Colonic mucosa (tissue), 4 donors: ENCODE results near the gene FAM171A2. TPM values are rescaled to one million over a fixed set of nuclear protein-coding genes. Genes with fewer than 3 reads are reported as not detected.
"Not testable (repeated sequence)": the region's sequence is repeated elsewhere in the genome, so short reads cannot be mapped to it uniquely, and the experiment has no call there.

Source experiments
- DNase-seq: peaks from one replicate; pipeline ENCODE4 v3.0.0-alpha.2; 2020
- H3K27ac ChIP-seq: fragments of 200-600 bp; one replicate; pipeline ENCODE4 v1.8.0; 2021
- H3K27me3 ChIP-seq: fragments of 200-600 bp; one replicate; pipeline ENCODE4 v1.8.0; 2021
- H3K36me3 ChIP-seq: fragments of 200-600 bp; one replicate; pipeline ENCODE4 v1.8.0; 2021
- H3K4me1 ChIP-seq: fragments of 200-600 bp; one replicate; pipeline ENCODE4 v1.8.0; 2021; ENCODE audit warnings: mild to moderate bottlenecking
- H3K4me3 ChIP-seq: fragments of 200-600 bp; one replicate; pipeline ENCODE4 v1.8.0; 2021
- H3K9ac ChIP-seq, 2 donors: one replicate each; pipeline ENCODE4 v1.7.0; 2013; ENCODE audit warnings: control low read depth in 2 of 2, low read depth in 2 of 2, low read length in 2 of 2
- H3K9me3 ChIP-seq: fragments of 200-600 bp; one replicate; pipeline ENCODE4 v1.8.0; 2021
- intact Hi-C: fragments of 100-400 bp; cut with DNase I; formaldehyde crosslinking; loops from one replicate; pipeline ENCODE4 v1.14.1; 2022
- total RNA-seq, 2 donors: library from RNA; stranded (reverse); fragmentation: NEBNext Ultra II Directional in 1 of 2; extraction: Animal tissue kit (Norgen Biotek cat#: 25700) in 1 of 2; gene quantifications; one replicate each; pipeline ENCODE4 v1.2.1, GENCODE V29; 2021
- TF ChIP-seq, protein P1 (sequence below): fragments of 200-600 bp; IDR thresholded peaks from one replicate; pipeline ENCODE4 v1.8.0; 2022; ENCODE audit warnings: antibody characterized with exemption, mild to moderate bottlenecking
- donor health status: healthy.
- donor health status: DM: no; HTN: no; CAD: no.
- donor health status: DM: no; HTN: no; CAD: no.

The FAM171A2 gene
- total RNA-seq, 2 donors from 2014 or later, result 0.64 to 0.72 TPM

DNA sequence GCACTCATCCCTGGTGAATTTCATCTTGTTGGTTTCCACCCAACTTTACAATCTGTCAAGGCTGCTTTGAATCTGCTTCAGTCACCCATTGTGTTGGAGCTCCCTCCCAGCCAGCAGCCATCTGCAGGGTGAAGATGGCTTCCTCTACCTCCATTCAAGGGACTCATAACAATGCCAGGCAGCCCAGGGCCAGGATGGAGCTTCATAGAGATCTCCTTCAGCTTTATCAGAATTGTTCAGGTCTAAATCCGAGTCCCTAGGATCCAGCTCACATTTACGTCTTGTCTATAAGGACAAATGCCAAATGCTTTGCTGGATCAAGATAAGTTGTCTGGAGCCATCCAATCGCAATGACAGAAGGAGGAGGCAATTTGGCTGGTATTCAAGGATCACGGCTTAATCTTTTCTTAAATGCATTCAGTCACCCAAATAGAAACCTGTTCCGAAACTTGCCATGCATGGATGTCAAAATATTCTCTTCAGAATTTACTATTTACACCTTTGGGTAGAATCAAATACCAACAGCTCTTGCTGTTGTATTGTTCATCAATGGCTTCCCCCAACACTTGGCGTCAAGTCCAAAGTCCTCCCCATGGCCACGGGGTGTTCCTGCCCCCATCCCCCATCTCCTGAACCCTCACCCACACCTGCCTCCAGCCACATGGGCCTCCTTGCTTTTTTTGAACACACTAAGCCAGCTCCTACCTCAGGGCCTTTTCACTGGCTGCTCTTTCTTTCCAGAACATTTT is 3.8 kb upstream of the FAM171A2 start:
- no peaks in the 10 kb centered on the region for H3K9me3 ChIP-seq
- H3K9ac ChIP-seq, result no peak overlapping the region
- H3K4me1 ChIP-seq, result no peaks in the 10 kb centered on the region
- no peak for DNase-seq
- H3K36me3 ChIP-seq, result no peaks in the 10 kb centered on the region
- no peak overlapping the region for H3K27ac ChIP-seq
- H3K27me3 ChIP-seq, result peaks cover 7% of the 10 kb centered on the region
- intact Hi-C loops, result no loop called here
- H3K4me3 ChIP-seq, result no peak overlapping the region
- TF ChIP-seq, protein P1, sequence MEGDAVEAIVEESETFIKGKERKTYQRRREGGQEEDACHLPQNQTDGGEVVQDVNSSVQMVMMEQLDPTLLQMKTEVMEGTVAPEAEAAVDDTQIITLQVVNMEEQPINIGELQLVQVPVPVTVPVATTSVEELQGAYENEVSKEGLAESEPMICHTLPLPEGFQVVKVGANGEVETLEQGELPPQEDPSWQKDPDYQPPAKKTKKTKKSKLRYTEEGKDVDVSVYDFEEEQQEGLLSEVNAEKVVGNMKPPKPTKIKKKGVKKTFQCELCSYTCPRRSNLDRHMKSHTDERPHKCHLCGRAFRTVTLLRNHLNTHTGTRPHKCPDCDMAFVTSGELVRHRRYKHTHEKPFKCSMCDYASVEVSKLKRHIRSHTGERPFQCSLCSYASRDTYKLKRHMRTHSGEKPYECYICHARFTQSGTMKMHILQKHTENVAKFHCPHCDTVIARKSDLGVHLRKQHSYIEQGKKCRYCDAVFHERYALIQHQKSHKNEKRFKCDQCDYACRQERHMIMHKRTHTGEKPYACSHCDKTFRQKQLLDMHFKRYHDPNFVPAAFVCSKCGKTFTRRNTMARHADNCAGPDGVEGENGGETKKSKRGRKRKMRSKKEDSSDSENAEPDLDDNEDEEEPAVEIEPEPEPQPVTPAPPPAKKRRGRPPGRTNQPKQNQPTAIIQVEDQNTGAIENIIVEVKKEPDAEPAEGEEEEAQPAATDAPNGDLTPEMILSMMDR, result no peak

DNA sequence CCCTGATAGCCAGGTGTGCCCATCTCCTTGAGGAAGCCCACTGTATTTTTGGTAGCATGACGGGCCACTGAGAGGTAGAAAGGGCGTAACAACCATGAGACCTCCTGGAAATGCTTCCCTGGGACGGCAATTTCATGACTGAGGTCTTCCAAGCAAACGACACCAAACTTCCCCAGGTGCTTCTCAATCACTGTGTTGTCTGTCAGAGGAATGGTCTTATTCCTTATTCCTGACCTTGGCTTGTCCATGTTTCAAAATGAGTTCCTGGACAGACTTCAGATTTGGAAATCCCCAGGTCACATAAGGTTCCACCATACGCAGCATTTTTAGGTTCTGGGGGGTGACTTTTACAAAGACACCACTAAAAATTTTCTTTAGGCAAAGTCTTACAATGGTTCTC is 1.4 kb upstream of the FAM171A2 start:
- H3K9ac ChIP-seq, H3K9me3 ChIP-seq, H3K27ac ChIP-seq, H3K4me3 ChIP-seq, H3K4me1 ChIP-seq, DNase-seq, H3K36me3 ChIP-seq, intact Hi-C loops: not testable (repeated sequence)
- H3K27me3 ChIP-seq, result peaks cover 12% of the 10 kb centered on the region

DNA sequence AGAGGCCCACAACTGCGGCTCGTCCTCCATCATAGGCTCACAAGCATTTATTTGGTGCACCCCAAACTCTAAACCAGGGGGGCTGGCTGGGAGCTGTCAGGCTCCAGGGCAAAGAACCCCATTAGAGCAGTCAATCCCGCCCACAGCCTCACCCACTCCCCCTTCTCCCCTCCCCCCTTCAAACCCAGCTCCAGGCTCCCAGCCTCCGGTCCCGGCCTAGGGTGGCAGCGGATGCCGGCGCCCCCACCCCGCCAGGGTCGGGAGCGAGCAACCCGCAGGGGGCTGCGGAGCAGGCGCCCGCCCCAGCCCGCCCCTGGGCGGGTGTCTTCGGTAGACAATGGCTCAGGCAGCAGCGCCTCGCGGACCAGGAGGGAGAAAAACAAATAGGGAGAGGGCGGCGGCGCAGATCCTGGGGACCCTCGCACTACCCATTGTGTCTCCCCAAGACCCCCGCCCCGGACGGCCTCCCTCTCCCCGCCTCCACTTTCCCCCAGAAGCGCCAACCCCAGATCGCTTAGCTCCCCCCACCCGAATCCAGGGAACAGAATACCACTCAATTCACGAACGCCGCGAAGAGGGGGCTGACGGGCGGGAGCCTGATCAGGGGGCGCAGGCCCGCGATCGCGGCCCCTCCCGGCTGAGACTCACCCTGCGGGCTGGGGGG is 572 bp downstream of the FAM171A2 start:
- no peak for DNase-seq
- Histone ChIP-seq H3K27me3 (peaks cover 12% of the 10 kb centered on the region), H3K9ac (peak overlapping the region in 1 of 2 donors; percentile 63), H3K27ac (no peak overlapping the region), H3K4me3 (peak overlapping the region; percentile 56), H3K36me3 (no peaks in the 10 kb centered on the region), H3K9me3 (no peaks in the 10 kb centered on the region), H3K4me1 (no peaks in the 10 kb centered on the region)
- TF ChIP-seq, protein P1, result no peak
- intact Hi-C loops, result no loop called here

DNA sequence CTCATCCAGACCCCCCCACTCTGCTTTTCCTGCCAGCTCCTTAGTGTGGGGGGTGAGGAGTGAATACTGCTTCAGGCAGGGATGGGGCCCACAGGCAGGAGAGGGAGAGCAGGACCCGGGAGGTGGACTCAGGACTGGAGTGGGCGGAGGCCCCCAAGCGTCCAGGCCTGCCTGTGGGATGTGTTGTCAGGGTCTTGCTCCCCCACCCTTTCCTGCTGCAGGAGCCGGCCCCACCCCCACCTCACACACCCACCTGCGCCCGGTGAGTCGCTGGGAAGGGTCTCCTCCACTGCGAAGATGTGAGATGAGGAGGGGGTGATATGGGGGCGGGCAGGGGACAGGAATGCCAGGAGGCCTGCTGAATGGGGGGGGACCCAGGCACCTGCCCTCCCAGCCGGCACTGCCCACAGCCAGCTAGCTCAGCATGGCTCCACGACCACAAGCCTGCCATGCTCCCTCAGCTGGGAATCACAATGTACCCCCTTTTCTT is 1.1 kb downstream of the FAM171A2 start:
- Histone ChIP-seq H3K9ac (no peak overlapping the region), H3K9me3 (no peaks in the 10 kb centered on the region), H3K4me1 (no peaks in the 10 kb centered on the region), H3K27me3 (peaks cover 12% of the 10 kb centered on the region), H3K4me3 (no peak overlapping the region), H3K36me3 (no peaks in the 10 kb centered on the region), H3K27ac (no peak overlapping the region)
- intact Hi-C loops, result no loop called here
- TF ChIP-seq, protein P1, result no peak
- no peak for DNase-seq

DNA sequence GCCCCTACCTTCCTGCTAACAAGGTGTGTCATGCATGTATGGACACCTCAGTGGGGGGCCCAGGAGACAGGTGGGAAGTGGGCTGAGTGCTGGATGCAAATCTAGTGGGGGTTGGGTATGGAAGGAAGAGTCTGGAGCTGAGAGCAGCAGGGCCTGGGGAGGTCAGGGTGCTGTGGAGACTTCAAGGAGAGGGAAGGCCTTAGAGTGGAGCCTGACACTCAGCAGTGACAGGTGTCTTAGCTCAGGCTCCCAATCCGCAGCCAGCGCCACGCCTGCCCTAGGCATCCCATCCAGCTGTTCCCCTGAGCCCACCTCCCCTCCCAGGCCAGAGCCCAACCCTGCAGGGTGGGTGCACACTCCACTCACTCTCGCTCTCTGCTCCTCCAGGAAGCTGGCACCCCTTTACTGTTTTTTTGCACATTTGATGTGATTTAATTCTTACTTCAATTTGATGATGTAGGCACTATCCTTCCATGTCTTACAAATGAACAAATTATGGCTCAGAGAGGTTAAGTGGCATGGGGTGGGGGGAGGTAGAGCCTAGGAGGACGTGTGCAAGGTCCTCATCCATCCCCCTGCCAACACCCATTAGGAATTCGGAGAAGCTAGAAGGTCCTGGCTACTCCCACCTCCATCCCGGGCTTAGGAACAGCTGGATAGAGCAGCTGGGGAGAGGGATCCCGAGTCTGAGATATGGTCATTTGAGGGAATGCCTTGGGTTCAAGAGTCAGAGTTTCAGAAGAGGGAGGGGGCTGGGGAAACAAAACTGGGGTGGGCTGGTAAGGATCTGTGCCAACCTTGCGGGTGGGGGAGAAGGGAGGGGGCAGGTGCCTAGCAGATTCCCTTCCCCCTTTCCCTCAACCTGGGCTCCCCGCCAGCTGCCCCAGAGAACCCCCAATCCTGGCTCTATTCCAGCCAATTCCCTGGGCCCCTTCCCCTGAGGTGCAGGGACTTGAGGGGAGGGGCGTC is 2.1 kb downstream of the FAM171A2 start:
- Histone ChIP-seq H3K36me3 (no peaks in the 10 kb centered on the region), H3K4me3 (no peak overlapping the region), H3K4me1 (no peaks in the 10 kb centered on the region), H3K27ac (no peak overlapping the region), H3K9ac (no peak overlapping the region), H3K27me3 (peaks cover 12% of the 10 kb centered on the region), H3K9me3 (no peaks in the 10 kb centered on the region)
- TF ChIP-seq, protein P1, result no peak
- intact Hi-C loops, result no loop called here
- DNase-seq, result no peak
